GM19438 (cell line): ENCODE results near the gene GABARAPL2.
"Not testable (repeated sequence)": the region's sequence is repeated elsewhere in the genome, so short reads cannot be mapped to it uniquely, and the experiment has no call there.

Experiments
- ATAC-seq: cut with Tn5 transposase; IDR thresholded peaks from one replicate; pipeline ENCODE4 v1.9.1; 2021; ENCODE audit warnings: low read depth; ENCODE audit not compliant: unreplicated experiment

GABARAPL2 gene

DNA sequence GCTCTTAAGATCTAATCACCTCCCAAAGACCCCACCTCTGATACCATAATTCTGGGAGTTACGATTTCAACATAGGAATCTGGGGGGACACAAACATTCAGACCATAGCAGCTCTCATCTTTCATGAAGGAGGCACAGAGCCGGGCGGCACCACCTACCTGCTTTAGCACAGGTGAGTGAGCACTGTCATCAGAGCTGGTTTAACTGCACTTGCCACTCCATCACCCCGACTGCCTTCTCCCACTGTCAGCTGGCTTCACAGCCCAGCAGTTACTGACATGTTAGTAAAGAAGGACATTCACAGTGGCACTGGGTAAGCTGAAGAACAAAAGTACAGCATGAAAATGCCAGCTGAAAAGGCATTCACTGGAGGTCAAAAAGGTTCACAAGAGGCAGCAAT lies 22.5 kb downstream of the GABARAPL2 start:
- no peak for ATAC-seq

- no peak for ATAC-seq
Measured at GRCh38 chr16:75589306-75589705, 23.1 kb downstream of the GABARAPL2 start.

DNA sequence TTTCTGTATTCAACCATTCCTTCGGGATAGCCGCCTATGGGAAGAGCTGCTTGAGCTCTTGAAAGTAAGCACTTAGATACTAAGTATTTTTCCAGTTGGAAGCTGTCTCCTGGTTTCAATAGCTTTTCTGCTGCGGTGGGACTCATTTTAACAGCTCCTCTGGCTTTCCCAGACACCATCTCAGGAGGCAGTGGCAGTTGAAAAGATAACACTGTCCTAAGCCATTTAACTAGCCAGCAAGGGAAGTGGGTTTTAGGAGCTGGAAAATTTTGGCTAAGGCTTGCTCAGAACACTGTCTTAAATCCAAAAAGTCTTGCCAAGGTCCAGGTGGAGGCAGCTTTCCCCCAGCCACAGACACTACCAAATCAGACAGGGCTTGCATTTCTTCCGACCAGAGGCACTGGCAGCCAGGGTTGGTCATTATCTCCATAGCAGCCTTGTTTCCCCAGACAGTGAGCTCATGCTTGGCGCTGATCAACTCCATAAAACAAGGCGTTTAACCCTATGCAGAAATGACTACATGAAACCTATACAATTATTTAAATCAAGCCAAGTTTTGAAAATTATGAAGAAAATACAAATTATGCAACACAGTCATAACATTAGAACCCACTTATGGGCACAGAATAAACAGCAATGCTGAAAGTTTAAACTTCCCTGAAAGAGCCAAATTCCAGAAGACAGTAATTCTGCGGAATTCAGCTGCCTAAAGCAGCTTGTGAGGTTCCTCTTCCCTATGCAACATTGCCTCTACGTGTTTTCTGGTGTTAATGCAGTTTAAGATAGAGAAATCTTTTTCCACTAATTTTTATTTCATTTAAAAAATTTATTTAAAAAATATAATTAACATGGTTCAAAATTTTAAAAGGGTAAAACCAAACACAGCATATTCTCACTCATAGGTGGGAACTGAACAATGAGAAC lies 25.0 kb downstream of the GABARAPL2 start:
- no peak for ATAC-seq

DNA sequence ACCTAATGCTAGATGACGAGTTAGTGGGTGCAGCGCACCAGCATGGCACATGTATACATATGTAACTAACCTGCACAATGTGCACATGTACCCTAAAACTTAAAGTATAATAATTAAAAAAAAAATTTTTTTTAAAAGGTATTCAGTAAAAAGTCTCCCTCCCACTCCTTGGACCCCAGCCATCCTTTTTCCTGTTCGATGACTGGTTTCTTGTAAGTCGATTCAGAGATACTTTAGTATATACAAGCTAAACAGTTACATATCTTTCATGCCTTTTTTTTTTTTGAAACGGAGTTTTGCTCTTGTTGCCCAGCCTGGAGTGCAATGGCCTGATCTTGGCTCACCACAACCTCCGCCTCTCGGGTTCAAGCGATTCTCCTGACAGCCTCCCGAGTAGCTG lies 25.7 kb downstream of the GABARAPL2 start:
- not testable (repeated sequence) for ATAC-seq

DNA sequence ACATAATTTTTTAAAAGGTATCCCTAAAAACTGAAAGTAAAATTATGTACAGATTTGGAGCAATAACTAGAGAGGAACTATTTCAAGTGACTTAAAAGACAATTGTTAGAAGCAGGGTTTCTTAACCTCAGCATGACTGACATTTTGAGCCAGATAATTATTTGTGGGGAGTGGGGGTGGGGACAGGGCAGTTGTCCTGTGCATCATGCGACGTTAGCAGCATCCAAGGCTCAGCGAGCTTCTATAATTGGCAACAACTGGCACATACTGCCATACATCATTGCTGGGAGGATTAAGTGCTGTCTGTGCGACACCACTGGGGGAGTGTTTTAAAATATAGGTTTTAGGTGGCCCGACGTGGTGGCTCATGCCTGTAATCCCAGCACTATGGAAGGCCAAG lies 27.1 kb downstream of the GABARAPL2 start:
- no peak for ATAC-seq

- no peak for ATAC-seq
Measured at GRCh38 chr16:75593825-75594820, 27.9 kb downstream of the GABARAPL2 start.

DNA sequence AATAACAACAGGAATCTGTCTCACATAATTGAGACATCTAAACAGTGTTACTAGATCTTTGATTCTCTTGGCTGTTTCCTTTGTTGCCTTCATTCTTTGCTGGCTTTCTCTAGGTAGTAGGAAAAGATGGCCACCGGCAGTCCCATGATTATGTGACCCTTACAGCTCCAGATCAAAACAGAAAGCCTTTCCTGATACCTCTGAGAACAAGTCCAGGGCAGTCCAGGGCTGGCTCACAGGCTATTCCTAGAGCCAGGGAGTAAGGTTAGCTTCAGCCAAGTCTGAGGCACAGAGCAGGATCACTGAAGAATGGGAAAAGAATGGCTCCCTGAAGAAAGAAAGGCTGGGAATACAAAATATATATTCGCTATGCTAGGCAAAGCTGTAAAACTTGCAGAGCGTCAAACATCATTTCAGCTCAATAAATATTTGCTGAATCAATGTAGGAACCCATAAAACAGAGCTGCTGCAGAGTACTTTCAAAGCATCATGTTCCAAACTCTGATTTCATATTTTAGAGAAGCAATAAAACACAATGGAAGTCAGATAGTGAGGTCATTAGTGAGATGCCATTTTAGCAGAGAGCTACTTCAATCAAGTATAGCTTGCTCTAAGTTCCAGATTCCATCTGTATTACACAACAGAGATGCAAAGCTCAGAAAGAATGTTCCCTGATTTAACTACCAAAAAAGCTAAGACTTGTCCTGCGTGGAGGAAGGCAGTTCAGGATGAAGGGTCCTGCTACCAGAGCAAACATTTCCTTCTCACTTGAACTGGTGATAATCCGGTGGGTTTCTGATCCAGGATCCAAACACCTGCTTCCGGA lies 33.5 kb downstream of the GABARAPL2 start:
- ATAC-seq = no peak

DNA sequence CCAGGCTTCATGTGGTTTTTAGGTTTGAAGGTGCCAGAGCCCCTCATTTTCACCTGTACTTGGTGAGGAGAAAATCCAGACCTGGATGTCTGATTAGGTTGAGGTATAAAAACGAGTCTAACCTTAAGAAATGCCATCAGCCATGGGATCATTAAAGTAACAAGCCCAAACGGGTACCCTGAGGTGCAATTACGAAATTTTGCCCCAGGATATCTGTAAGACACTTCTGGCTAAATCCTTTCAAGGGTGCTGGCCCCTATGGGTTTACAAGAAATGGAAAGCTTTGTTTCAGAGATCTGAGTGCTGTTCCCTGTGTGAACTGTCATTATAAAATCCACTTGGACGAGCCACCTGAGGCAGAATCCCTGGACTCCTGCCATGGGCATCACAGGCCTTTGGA lies 37.1 kb downstream of the GABARAPL2 start:
- no peak for ATAC-seq

DNA sequence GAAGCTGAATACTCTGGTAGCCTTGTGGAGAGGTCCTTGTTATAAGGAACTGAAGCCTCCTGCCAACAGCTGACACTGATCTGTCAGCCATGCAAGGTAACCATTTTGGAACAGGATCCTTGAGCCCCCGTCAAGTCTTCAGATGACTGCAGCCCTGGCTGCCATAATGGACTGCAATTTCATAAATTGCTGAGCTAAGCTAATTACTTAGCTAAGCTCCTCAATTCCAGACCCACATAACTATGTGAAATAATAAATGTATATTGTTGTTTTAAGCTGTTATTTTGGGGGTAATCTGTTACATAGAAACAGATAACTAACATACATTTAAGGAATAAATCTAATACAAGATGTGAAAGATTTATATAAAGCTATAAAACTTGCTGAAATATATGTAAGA lies 40.3 kb downstream of the GABARAPL2 start:
- ATAC-seq = no peak

DNA sequence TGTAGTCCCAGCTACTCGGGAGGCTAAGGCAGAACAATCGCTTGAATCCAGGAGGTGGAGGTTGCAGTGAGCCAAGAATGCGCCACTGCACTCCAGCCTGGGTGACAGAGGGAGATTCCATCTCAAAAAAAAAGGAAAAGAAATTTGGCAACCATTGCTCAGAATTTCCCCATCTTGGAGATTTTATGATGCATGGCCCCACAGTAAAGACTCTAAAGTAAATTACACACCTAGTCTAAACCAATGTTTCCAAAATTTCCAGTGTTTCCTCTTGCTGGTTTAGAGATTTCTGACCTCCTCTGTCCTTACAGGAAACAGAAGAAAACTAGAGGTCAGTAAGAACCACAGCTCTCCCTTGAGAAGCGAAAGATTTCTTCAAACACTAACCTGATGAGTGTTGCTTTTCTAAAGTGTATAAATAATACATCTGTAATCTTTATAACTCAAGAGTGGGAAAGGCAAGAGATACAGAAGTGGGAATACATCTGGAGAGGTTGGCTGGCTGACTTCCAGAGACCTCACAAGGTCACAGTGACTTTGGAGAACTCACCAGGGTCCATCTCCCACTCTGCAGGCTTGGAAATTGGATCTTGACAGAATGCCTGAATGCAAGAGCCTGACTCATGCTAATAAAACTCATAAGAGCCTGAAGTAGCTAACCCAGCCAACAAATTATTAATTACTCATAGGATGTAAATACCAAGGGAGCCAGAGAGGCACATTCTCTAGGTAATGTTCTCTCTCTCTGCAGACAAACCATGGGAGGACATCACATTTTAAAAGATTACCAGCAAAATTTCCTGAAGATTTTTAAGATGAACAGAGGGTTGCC lies 48.1 kb downstream of the GABARAPL2 start:
- ATAC-seq = no peak

- ATAC-seq = no peak
Measured at GRCh38 chr16:75615619-75616018, 49.4 kb downstream of the GABARAPL2 start.

DNA sequence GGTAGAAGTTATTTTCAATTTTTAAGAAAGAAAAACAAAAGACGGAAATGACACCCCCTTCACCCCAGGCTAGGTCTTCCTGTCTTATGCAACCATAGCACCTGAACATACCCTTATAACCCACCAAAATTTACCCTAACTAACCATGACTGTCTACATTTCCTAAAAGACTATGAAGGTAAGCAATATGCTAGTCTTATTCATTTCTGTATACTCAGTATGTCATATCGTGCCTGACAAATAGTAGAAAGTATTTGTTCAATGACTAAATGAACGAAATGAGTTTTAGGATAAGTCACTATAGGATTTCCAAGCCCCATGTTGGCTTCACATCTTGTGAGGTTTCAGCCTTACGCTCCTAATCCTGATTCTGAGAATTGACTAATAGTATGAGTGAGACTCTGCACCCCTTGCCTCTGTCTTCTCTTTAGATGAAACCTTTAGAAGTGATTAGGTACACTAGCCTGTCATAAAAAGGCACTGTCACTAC lies 50.4 kb downstream of the GABARAPL2 start:
- no peak for ATAC-seq

DNA sequence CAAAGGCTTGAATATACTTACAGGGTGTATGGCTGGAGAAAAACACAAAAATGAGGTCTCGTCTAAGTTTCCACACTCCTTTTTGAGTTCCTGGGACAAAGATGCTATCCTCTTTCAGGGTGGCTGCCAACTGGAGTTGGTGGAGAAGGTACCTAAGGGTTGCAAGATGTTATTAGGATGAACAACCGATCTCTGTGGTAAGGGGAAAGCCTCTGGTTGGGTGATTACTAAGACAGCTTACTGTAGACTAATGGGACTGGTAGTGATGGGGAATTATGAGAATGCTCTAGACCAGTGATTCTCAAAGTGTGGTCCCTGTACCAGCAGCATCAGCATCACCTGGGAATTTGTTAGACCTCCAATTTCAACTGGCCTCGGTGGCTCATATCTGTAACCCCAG lies 50.9 kb downstream of the GABARAPL2 start:
- ATAC-seq = no peak

DNA sequence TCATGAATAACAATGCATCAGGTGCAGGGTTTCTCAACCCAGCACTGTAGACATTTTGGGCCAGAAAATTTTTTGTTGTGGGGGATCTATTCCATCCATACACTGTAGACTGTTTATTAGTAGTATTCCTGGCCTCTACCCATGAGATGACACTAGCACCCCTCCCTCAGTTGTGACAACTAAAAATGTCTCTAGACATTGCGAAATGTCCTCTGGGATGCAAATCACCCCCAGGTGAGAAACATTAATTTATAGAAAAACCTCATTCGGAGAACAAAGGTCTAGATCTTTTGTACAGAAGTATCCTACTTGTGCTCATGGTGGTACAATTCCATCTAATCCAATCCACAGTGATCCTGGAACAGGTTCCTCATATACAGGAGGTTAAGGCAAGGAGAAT lies 52.6 kb downstream of the GABARAPL2 start:
- ATAC-seq = no peak

DNA sequence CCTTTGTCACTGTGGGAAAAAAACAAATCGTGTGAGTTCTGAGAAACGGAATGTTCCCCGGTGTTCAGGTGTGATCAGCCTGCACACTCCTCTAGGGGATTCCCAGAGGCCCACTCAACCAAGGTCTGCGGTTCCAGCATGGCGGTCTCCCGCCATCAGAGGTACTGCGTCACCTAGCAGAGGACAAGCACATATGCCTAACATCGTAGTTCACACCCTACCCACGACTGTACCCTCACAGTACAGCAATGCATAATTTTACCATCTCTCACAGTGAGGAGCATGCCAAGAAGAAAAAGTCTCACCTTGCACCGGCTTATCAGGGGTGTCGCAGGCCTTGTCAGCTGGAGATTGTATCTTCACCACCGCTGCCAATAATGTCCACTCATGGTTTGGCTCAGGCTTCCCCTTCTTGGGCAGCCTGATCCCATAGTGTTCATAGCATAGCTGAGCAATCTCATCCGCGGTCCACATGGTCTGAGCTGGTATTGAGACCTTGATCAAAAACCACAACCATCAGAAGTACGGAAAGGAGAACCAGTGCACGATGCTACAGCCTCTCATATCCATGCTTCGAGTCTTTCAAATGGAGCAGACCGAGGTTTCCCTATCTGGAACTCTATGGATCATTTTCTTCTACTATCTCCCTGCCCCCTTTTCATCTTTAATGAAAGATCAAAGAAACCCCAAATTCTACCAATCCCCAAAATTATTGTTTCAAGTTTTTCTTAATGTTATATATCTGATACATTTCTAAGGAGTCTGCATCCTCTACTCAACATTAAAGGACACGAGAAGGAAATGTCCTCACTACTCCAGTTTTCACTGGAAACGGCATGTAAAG lies 54.4 kb downstream of the GABARAPL2 start:
- ATAC-seq = no peak

DNA sequence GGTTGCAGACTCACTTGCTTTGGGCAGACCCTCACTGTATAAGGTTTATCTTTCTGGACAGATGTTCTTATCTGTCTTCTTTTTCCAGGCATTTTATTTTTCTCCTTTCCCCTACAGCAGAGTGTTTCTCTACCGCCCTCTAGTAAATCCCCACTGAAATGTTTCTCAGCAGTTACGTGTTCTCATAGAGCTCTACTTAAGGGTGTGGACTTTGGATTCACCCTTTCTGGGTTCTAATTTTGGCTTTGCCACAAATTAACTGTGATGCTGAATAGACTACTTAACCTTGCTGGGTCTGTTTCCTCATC lies 54.9 kb downstream of the GABARAPL2 start:
- ATAC-seq = no peak

DNA sequence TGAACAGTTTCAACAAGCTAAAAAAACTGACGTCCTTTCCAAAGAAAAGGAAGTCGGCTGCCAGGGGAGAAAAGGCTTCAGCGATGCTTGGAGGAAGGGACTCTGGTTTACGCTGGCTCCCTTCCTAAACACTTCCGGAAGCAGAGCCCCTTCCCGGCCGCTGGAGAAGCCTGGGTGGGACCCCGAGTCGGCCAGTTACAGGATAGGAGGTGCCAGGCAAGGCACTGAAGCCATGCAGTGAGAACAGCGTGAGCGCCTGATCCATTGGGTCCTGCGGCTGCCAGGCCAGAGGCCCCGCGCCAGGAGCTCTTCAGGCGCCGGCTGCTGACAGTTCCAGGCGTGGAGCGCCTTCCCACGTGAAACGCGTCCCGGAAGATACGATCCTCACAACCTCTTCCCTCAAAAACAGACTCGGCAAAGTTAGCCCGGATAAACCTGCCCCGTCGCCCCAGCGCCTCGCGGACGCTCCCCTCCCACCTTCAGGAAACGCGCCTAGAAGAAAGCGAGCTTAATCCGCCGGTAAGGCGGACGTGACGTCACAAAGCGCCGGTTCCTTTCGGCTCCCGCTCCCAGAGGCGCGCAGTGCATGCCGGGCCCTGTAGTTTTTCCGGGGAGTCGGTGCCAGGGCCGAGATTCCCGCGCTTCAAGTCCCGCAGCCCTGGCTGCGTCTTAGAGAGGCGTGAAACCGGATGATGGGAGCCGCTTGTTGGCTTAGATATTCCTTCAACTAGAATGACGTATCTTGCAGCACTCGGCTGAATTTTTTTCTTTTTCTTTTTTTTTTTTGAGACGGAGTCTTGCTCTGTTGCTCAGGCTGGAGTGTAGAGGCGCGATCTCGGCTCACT lies 56.8 kb downstream of the GABARAPL2 start, which contains the start of gene ADAT1:
TSS of gene ADAT1 (minus strand) at position 521 of the 845 bp plus-strand sequence. CDS start 2,482 bp downstream, outside the sequence.
- peak; percentile 95 for ATAC-seq

DNA sequence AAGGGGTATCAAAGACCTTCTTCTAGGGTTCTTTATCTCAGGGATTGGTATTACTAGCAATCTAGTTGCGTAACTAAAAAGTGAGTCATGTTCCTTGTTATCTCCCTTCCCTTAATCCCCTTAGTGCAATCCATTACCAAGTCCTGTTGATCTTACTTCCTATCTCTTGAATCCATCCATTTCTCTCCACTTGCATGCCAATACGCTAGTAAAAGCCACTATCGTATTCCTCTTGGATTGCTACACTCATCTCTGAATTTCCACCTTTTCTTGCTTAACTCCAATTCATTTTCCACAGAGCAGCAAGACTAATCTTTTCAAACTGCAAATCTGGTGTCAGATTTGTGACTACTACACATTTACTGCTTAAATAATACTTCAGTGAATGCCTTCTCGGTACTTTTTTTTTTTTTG lies 58.7 kb downstream of the GABARAPL2 start:
- ATAC-seq = no peak
